HG03571 (cell line): ENCODE results near the gene COX8C.
"Not testable (repeated sequence)": the region's sequence is repeated elsewhere in the genome, so short reads cannot be mapped to it uniquely, and the experiment has no call there.

Experiments used
- ATAC-seq: cut with Tn5 transposase; IDR thresholded peaks from one replicate; pipeline ENCODE4 v1.9.1; 2021; ENCODE audit not compliant: unreplicated experiment

COX8C gene

GRCh38 chr14:93319958-93320357 lies 27.0 kb upstream of the COX8C start:
- ATAC-seq, result peak; percentile 53

DNA sequence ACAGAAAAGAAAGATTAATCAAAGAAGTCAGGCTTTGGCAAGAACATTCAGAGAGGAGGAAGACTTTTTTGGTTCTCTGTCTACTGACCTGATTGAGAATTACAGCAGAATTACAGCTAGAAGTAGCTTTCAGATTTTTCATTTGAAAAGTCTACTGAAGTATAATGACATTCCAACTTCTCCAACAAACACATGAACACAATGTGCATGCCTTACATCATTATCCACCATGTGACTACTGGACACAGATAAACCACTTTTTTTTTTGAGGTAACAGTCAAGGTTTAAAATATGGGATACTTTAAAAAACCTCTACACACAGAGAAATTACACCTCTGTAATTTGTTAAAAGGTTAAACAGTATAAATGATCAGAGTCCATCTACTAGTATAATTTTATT lies 26.5 kb upstream of the COX8C start:
- no peak for ATAC-seq

DNA sequence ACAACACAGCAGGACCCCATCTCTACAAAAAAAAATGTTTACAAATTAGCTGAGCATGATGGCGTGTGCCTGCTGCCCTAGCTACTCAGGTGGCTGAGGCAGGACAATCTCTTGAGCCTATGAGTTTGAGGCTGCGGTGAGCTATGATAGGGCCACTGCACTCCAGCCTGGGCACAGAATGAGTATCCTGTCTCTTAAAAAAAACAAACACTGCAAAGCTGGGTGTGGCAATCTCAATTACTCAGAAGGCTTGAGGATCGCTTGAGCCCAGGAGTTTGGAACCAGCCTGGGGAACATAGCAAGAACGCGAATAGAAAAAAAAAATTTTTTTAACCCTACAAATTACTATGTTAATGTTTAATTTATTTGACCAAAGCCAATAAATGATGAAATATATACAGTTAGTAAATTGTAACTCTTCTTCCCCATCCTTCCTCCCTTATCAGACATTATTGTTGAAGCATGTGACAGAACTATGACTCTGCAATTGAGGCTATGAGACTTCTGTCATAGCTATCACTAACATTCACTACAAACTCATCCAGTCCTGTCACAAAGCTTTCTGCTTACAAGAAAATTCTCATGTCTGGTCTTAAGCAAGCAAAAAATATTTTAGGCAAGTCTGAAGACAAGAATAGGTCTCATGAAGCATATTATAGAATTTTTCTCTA lies 23.9 kb upstream of the COX8C start:
- ATAC-seq, result no peak

GRCh38 chr14:93323600-93324174 lies 23.3 kb upstream of the COX8C start:
- ATAC-seq, result no peak

DNA sequence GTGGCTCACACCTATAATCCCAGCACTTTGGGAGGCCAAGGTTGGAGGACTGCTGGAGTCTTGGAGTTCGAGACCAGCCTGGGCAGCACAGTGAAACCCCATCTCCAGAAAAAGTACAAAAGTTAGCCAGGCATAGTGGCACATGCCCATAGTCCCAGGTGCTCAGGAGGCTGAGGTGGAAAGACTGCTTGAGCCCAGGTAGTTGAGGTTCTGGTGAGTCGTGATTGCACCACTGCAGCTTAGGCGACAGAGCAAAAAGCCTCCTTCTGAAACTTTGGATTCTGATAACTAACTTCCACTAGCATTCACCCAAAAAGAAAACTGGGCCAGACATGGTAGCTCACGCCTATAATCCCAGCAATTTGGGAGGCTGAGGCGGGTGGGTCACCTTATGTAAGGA lies 20.8 kb upstream of the COX8C start:
- ATAC-seq, result no peak

DNA sequence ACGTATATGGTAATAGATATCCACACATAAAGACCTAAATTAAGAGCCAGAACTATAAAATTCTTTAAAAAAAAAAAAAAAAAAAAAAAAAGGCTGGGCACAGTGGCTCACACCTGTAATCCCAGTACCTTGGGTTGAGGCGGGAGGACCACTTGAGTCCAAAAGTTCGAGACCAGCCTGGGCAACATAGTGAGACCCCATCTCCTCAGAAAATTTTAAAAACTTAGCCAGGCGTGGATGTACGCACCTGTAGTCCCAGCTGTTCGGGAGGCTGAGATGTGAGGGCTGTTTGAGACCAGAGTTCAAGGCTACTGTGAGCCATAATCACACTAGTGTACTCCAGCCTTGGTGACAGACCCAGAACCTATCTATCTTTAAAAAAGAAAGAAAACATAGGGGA lies 18.4 kb upstream of the COX8C start:
- no peak for ATAC-seq

DNA sequence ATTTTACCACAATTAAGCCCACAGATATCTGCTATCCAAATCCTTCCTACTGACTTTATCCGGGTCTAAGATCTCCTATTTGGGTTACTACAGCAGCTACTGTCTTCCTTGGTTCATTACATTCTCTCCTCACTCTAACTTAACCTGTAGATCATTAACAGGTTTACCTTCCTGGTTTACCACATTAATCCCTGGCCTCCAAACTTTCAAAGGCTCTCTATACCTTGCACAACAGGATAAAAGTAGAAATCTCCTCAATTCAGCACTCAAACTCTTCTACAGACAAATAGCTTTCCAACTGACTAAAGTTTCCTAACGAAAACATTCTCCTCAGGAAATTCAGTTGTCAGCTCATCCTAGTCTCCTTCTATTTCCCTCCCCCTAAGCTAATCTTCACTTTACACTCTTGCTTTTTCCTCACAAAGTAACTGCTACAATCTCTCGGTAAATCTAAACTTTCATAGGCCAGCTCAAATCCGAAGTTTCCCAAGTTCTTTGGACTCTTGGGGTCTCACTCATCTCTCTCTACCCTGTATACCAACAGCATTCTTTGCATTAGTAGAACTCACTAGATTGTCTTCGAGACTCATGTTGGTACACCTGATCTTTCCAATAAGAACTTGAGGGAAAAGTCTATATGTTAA lies 16.9 kb upstream of the COX8C start:
- no peak for ATAC-seq

DNA sequence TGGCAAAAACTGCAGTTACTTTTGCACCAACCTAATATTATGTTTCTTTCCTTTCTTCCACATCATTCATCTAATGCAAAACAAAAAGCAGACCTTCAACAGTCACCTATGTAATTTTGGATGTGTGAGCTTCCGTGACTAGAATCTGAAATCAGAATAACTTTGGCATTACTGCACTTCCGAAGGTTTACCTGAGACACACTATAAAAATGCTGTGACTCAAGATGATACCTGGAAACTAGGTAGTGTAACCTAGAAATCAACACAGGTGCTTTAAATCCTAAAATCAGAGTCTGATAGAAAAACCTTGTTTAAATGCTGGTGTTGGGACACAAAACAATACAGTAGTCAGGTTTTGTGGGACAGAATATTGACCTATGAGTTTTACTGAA lies 16.4 kb upstream of the COX8C start:
- no peak for ATAC-seq

- ATAC-seq, result no peak
Observed at GRCh38 chr14:93331002-93331727, 15.8 kb upstream of the COX8C start.

DNA sequence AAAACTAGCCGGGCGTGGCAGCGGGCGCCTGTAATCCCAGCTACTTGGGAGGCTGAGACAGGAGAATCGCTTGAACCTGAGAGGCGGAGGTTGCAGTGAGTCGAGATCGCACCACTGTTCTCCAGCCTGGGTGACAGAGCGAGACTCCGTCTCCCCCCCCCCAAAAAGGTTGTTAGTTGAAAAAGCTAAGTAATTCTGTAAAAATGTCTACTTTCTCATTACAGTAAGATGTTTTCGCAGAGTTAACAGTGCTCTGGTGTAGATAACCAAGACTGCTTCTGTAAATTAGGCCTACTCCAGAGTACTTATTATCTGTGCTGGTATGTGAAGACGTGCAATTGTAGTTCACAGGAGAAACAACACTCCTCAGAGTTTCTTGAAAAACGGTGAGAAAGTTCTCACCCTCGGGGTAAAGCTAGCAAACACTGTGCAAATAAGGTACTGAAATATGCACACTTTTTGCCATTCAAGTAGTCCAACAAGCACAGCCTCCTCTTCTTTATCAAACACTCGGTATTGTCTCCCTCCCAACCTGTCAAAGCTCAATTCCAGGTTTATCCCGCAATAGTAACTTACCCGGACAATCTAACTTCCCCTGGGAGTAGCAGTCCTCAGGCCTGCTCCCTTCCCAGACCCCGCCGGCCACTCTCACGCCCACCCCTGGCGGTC lies 15.1 kb upstream of the COX8C start:
- peak; percentile 3 for ATAC-seq

DNA sequence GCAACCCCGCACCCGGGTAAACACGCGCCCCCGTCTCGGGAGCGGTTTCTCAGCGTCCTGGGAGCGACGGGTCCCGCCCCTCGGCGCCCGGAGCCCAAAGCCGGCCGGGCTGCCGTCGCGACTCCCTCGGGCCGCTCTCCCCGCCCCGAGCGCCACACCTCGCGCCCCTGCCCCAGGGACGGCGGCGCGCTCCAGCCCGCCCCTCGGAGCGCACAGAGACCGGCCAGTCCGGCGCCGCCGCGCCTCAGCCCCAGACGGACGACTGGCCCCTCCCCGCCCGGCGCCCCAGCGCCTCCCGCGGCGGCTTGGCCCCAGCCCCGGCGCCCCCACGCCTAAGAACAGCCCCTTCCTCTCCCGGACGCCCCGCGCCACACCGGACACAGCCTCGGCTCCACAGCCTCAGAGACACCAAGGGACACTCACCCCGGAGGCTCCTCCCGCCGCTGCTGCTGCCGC lies 14.6 kb upstream of the COX8C start:
- ATAC-seq, result peak; percentile 50

GRCh38 chr14:93332853-93333630 lies 13.9 kb upstream of the COX8C start, which contains the start of gene BTBD7:
Gene BTBD7, minus strand, starts transcription at chr14:93333036. Its CDS starts 36,985 bp downstream, at chr14:93296051.
- ATAC-seq, result peak; percentile 70

DNA sequence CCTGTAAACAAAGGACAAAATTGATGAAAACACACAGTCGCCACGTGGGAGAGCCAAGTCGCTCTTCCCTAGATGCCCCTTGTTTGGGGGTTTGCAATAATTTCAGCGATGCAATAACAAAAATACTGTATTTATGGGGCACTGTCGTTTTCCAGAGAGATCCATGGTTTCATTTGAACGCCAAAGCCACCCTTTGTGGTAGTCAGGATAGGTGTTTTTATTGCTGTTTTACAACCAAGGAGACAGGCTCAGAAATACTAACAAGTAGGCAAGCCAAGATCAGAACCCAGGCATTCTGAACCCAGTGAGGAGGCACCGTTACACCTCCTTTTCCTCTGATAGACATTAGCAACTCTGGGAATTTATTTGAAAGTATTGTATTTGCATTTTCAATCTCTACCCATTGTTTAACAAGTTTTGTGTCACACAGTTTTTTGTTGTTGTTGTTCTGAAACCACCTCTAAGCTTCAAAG lies 13.3 kb upstream of the COX8C start:
- no peak for ATAC-seq

- no peak for ATAC-seq
Observed at GRCh38 chr14:93337143-93337753, 9.7 kb upstream of the COX8C start.

GRCh38 chr14:93337884-93338283 lies 9.1 kb upstream of the COX8C start:
- no peak for ATAC-seq

DNA sequence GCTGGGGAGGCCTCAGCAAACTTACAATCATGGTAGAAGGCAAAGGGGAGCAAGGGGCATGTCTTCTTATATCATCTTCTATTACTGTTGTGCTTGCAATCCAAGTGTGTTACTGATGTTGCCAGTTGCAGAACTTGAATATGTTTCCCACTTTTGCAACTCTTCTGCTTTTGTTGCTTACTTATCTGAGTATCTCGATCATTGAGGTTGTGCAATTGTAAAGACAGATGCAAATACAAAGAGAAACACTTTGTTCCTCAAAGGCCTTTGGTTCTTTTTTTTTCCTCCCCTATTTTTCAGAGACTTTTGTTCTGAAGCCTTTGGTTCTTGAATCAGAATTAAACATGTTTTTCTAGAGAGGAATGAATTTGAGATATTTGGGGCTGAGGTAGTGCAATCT lies 3.7 kb upstream of the COX8C start:
- ATAC-seq, result no peak

DNA sequence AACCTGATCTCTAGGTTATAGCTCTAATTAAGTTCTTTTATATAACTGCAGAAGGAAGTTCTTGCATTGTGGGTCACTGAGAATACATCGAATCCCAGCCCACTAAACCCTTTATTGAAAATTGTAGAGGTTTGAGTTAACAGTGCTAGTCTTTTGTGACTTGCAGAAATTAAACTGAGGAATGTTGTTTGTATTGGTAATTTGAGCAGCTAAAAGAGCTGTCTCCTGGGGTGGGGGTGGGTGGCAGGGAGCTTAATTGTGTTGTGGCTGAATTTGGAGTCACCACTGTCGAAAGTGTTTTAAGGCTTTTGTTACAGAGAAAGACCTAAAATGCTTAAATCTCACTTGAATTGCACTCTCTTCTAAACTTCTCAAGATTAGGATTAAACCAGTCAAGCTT lies 3.2 kb upstream of the COX8C start:
- no peak for ATAC-seq

DNA sequence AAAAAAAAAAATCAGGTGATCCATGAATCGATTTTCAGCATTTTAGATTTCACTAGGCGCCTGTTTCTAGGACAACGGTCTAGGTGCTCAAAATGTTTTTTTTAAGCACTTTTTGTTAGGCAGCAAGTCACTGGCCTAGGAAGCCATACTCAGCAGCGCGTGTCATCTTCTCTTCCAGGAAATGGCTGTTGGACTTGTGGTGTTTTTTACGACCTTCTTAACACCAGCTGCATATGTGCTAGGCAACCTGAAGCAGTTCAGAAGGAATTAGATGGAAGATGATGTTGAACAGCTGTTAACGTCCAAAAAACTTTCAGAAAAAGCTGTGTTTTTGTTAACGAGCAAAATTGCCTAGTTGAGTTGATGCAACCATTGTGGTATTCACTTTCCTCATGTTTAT lies 868 bp downstream of the COX8C start:
- no peak for ATAC-seq

DNA sequence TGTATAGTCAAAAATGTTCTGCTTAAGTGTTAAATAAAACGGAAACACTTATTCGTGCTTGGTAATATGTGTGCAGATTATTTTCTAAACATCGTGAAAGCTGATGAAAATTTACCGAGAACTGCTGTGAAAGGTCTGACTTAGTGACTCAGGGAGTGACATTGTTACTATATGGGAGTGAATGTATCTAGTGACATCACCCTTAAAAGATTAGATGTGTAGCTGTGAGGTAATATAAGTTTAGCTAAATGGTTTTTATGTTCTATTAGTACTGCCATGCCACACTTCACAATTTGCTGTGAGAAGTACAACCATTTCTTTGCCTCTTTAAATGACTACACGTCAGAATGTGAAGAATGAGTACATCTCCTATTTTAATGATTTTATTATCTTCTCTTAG lies 1.3 kb downstream of the COX8C start:
- ATAC-seq, result no peak

- ATAC-seq, result not testable (repeated sequence)
Observed at GRCh38 chr14:93354873-93355272, 7.9 kb downstream of the COX8C start.
